IPS-NIHi7 (cell line): ENCODE data around the gene EFHB.
"Not testable (repeated sequence)": the region's sequence is repeated elsewhere in the genome, so short reads cannot be mapped to it uniquely, and the experiment has no call there.

Experiments
- DNase-seq: peaks from one replicate; pipeline ENCODE4 v3.0.0; 2012; ENCODE audit warnings: mixed read lengths; ENCODE audit errors: extremely low spot score

The EFHB gene

DNA sequence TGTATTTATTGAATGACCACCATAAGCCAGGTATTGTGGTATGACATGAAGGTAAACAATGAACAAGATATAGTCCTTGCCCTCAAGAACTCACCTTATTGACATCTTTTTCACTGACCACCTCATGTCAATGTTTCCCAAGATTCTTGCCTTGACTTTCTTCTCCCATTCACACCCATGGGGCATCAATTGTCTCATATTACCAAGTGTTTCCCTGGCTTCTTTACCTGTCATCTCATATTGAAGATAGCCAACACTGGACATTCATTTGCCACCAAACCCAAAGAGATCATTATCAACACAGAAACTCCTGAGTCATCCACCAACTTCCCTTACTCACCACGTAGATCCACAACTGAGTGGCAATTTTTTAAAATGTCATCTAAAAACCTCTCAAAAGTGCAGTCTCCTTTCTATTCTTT is 2.2 kb downstream of the EFHB start:
- DNase-seq = no peak

- no peak for DNase-seq
These were observed 2.8 kb downstream of the EFHB start for GRCh38 chr3:19931180-19931692.

DNA sequence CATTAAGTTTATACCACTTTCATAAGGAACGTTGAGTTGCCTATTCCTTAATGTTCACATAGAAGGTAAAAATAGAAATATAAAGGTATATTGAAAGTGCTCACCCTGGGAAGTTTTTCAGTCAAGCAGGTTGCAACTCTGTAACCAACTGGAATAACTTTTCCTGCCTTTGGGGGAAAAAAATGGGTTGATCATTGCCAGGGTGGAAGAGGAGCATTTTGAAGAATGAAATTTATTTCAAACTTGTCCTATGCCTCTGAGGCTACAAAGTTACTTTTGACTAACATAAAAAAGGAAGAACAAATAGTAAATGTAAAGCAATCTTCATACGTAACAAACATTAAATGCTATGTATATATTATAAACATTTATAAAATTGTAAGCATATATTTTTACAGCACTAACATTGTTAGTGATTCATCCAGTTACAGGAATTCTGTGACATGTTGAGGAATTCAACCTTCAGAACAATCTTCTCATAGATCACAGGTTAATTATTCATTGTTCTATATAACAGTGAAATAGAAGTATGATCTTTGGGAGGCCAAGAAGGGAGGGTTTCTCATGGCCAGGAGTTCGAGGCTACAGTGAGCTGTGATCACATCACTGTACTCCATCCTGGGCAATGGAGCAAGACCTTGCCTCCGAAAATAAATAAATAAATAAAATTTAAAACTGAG is 13.5 kb downstream of the EFHB start:
- DNase-seq = no peak

- DNase-seq = no peak
These were observed 16.9 kb downstream of the EFHB start for GRCh38 chr3:19917167-19917566.

DNA sequence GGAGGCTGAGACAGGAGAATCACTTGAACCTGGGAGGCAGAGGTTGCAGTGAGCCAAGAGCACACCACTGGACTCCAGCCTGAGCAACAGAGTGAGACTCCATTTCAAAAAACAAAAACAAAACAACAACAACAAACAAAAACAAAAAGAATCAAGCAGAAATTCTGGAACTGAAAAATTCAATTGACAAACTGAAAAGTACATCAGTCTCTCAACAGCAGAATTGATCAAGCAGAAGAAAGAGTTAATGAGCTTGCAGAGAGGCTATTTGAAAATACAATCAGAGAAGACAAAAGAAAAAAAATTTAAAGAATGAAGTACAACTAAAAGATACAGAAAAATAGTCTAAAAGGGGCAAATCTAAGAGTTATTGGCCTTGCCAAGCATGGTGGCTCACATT is 22.6 kb downstream of the EFHB start:
- no peak for DNase-seq

DNA sequence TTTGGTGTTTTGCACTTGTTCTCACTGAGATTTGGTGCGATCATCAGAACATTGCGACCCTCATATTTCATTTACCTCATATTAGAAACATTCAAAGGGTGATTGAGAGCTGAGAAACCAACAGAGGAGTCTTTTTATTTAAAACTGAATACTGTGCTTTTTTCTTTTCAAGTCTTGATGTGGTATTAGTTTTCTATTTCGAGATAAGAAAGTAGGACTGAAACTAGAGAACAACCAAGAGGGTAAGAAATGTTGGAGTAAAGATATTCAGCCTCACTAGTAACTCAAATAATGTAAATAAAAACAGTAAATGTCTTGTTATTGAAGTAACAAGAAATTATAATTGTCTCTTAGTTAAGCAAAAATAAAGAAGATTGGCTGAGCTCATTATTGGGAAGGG is 26.5 kb downstream of the EFHB start:
- DNase-seq = no peak

DNA sequence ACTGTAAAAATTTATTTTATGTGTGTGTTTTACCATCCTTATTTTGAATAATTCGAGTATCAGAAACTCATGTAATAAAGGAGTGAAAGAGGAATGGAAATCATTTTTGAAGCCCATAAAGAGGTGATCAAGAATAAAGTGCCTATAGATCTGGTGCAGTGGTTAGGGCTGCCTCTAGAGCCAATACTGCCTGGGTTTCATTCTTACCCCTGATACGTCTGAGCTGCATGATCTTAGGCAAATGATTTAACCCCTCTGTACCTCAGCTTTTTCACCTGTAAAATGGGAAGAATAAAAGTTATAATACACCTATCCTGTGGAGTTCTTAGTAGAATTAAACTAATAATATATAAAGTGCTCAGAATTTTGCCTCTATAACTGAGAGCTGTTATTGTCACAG is 30.4 kb downstream of the EFHB start:
- DNase-seq = no peak

DNA sequence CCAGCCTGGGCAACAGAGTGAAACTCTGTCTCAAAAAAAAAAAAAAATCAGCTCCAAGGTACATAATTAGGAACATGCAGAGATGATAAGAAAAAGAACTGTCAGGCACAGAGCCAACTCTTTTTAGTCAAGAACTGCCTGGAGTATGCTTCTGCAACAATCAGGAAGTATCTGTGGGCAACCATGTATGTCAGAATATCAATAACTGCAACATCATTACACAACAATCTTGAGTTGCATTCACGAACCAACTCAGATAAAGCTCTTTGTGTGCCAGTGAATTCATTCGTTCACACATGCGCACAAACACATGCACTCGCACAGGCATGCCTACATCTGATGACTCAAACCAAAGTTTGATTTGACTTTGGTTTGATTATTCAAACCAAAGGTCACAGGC is 32.1 kb downstream of the EFHB start:
- no peak for DNase-seq

DNA sequence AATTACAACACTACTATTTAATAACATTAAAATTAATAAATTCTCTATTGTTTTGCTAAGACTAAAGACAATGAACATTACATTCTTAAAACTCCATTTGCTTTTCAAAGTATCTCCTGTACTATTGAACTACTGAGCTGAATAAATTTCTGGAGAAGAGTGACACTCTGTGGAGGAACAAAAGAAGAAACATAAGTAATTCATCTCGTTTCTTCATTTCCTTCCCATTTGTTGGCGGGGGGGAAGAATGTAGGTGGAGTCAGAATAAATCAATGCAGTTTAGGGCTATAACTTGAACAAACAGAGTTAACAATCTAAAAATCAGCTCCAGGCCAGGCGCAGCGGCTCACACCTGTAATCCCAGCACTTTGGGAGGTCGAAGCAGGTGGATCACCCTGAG is 32.7 kb downstream of the EFHB start:
- DNase-seq = no peak

GRCh38 chr3:19899833-19900232 is 34.2 kb downstream of the EFHB start:
- DNase-seq = not testable (repeated sequence)

DNA sequence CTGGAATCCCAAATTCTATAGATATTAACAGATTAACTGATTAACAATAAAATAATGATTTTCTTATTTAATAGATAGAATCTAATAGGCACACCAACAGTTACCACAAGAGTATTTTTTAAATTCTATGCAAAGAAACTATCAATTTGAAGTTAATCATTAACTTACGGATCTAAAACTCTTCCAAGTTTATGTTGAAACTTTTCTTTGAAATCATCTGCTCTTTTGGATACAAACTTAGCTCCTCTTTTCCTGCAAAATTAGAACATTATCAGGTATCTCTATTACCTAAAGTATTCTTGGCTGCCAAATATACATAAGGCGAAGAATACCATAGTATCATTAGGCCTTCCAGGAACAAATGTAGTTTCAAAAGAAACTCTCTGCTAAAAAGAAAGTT is 34.8 kb downstream of the EFHB start:
- no peak for DNase-seq

DNA sequence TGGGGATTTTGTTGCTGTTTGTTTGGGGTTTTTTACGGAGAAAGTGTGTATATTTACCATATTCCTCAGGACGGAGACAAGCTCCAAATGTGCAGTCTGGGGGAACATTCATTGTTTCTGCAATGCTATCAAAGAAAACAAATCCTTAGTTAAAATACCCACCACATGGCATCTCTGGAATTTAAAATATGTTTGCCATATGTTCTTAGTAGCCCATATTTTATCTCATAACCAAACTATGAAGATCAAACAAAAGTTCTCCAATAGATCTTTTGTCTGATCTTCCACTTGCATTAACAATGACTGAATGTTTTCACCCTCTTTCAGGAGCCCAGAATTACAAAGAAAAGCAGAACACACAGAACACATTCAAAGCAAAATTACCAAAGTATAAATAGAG is 35.3 kb downstream of the EFHB start:
- DNase-seq = no peak

- no peak for DNase-seq
These were observed 42.3 kb downstream of the EFHB start for GRCh38 chr3:19891740-19892139.

GRCh38 chr3:19888428-19889152 is 45.4 kb downstream of the EFHB start:
- DNase-seq = no peak

DNA sequence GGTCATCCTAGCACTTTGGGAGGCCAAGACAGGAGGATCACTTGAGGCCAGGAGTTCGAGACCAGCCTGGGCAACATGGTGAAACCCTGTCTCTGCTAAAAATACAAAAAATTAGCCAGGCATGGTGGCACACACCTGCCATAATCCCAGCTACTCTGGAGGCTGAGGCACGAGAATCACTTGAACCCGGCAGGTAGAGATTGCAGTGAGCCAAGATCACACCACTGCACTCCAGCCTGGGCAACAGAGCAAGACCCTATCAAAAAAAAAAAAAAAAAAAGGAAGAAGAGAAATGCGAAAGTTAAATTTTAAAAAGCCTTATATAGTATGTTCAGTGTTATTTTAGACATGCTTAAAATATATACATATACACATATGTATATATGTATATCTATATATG is 46.9 kb downstream of the EFHB start:
- DNase-seq = not testable (repeated sequence)

DNA sequence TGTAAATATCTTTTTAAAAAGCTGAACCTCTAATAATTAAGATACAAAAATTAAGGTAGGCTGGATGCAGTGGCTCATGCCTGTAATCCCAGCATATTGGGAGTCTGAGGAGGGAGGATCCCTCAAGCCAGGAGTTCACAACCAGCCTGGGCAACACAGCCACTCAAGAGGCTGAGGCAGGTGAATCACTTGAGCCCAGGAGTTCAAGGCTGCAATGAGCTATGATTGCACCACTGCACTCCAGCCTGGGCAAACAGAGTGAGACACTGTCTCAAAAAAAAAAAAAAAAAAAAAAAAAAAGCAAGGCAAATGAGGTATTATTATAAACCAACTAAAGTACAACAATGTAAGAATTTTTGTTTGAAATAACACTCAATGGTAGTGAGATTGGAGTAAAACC is 47.6 kb downstream of the EFHB start:
- no peak for DNase-seq

DNA sequence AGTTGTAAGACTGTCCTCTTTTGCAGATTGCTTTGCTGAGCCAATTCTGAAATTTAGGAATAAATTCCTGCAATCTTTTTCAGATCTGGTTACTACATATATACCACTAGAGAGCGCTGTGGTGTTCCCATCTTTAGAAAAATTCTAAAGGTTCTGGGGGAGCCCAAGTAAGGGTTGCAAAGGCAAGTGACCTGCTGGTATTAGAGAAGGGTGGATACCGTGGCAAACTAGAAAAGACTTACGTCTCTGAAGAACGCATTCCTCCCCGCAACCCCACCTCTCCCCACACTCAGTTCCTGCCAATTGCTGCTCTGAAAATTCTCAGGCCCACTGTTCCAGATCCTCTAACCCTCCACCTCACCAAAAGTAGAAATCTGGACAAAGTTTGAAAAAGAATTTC is 48.5 kb downstream of the EFHB start:
- peak; percentile 76 for DNase-seq

DNA sequence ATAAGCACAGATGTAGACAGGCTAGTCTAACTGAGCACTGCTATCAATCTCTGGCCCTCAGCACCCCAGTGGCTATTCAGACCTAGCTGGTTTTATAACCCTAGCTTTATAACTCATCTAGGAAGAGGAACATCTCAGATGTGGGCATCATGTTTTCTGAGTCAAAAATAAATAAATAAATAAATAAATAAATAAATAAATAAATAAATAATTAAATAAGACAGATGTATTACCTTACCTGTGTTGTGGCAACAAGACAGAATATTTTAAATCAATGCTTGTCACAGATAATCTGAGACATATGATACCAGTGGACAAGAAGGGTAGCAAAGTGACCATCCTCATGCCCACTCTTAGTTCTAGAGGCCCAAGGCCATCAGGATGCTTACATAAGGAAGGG is 52.2 kb downstream of the EFHB start:
- DNase-seq = no peak

DNA sequence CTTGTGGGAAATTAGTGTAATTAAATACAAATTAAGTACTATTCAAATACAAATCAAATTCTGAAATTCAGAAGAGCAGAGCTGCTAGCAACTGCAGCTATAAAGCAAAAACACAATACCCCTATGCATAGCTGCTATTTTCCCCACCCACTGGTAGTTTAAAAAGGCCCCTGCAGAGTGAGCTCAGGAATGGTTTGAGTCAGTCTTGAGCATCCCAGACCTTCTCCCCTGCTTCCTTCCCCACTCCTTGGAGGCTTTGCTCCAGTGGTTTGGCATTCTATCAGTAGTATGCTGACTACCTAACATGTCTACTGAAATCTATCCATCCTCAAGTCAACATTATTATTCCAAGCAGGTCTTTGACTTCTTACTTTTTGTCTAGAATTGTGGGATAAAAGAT is 53.0 kb downstream of the EFHB start:
- peak; percentile 61 for DNase-seq

GRCh38 chr3:19877656-19878055 is 56.4 kb downstream of the EFHB start:
- DNase-seq = no peak

DNA sequence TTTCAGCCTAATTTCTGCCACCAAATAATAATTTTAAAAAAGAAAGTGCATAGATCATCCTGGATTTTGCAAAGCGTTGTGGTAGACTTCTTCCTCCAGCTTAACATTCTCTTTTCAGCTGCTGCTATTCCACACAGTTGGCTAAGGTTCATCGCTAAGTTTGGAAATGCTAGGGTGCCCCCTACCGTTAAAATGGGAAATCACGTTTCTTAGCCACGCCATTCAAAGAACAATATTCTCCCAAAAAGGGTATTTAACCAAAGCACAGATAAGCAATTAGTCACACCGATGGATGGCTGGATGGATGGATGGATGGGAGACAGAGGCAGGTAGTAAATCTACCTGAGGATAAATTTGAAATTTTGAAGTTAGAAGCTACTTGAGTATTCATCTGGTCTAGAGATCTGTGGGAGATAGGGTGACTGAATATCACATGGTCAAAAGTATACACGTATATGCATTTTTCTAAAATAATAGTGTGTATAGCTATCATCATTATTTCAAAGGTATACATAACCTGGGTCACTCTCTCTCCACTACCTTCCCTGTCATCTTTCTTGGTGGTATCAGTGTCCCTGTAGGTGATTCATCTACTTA is 67.2 kb downstream of the EFHB start:
- DNase-seq = peak; percentile 69

DNA sequence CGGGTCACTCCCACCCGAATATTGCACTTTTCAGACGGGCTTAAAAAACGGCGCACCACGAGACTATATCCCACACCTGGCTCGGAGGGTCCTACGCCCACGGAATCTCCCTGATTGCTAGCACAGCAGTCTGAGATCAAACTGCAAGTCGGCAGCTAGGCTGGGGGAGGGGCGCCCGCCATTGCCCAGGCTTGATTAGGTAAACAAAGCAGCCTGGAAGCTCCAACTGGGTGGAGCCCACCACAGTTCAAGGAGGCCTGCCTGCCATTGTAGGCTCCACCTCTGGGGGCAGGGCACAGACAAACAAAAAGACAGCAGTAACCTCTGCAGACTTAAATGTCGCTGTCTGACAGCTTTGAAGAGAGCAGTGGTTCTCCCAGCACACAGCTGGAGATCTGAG is 78.7 kb downstream of the EFHB start:
- DNase-seq = not testable (repeated sequence)

DNA sequence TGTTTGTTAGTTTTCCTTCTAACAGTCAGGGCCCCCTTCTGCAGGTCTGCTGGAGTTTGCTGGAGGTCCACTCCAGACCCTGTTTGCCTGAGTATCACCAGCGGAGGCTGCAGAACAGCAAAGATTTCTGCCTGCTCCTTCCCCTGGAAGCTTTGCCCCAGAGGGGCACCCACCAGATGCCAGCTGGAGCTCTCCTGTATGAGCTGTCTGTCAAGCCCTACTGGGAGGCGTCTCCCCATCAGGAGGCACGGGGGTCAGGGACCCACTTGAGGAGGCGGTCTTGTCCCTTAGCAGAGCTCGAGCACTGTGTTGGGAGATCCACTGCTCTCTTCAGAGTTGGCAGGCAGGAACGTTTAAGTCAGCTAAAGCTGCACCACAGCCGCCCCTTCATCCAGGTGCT is 87.4 kb downstream of the EFHB start:
- DNase-seq = not testable (repeated sequence)
